GM12878 (cell line): Measurements from ENCODE around the gene CTSA. TPM values are rescaled to one million over a fixed set of nuclear protein-coding genes. Genes with fewer than 3 reads are reported as not detected.

ENCODE experiments used
- CREM ChIP-seq: IDR thresholded peaks from 2 replicates; pipeline ENCODE4 v1.6.1; 2014; ENCODE audit warnings: antibody characterized with exemption, low read depth
- DPF2 ChIP-seq: fragments of 450-650 bp; IDR thresholded peaks from 2 replicates; pipeline ENCODE4 v1.6.1; 2017; ENCODE audit warnings: mild to moderate bottlenecking
- EGR1 ChIP-seq, 2 experiments: IDR thresholded peaks; 1 replicate in 1 of 2; 2 replicates in 1 of 2; pipeline ENCODE4 v1.6.1; 2011 to 2012; ENCODE audit warnings: low read depth in 2 of 2, low read length in 2 of 2, borderline replicate concordance in 1 of 2, mild to moderate bottlenecking in 1 of 2, moderate library complexity in 1 of 2
- NR2F1 ChIP-seq: fragments of 450-650 bp; conservative IDR thresholded peaks from 2 replicates; pipeline ENCODE4 v1.6.1; 2017; ENCODE audit warnings: mild to moderate bottlenecking
- RCOR1 ChIP-seq: conservative IDR thresholded peaks from 2 replicates; pipeline ENCODE4 v1.6.1; 2012; ENCODE audit warnings: low read depth, low read length, improper control_type of control experiment
- RUNX3 ChIP-seq: IDR thresholded peaks from 2 replicates; pipeline ENCODE4 v1.6.1; 2012; ENCODE audit warnings: low read length, inconsistent platforms
- SREBF2 ChIP-seq: IDR thresholded peaks from 2 replicates; pipeline ENCODE4 v1.6.1; 2012; ENCODE audit warnings: mild to moderate bottlenecking, low read length
- polyA plus RNA-seq, 11 experiments: library from polyadenylated mRNA; depleted of rRNA in 4 of 11; unstranded in 6 of 11; stranded (reverse) in 5 of 11; fragments of >200 nt; fragmentation: Nextera tagmentation in 4 of 11; fragmentation: Illumina TruSeq in 1 of 11; extraction: Ambion mirVana in 4 of 11; extraction: Trizol in 1 of 11; gene quantifications; 1 replicate in 1 of 11; 2 replicates in 10 of 11; pipeline versions ENCODE4 v1.2.1 to v1.2.3, GENCODE V29; 2011 to 2016; ENCODE audit warnings: inconsistent platforms in 2 of 11, missing spikeins in 2 of 11, low read depth in 1 of 11
- total RNA-seq, 4 experiments: library from RNA; depleted of rRNA in 3 of 4; stranded (reverse); fragments of >200 nt in 3 of 4; fragmentation: Illumina TruSeq in 1 of 4; extraction: Trizol in 1 of 4; gene quantifications; 2 replicates each; pipeline versions ENCODE4 v1.2.1 to v1.2.3, GENCODE V29; 2013 to 2021
- TF ChIP-seq, protein P1 (sequence below): fragments of 450-650 bp; formaldehyde crosslinking; IDR thresholded peaks from 2 replicates; pipeline ENCODE4 v1.4.0; 2020; ENCODE audit warnings: mild to moderate bottlenecking, moderate library complexity
- TF ChIP-seq, protein P2 (sequence below): IDR thresholded peaks from 2 replicates; pipeline ENCODE4 v1.6.1; 2012; ENCODE audit warnings: improper control_type of control experiment, low read depth, low read length; ENCODE audit not compliant: insufficient replicate concordance
- TF ChIP-seq, protein P3 (sequence below): fragments of 450-650 bp; IDR thresholded peaks from 2 replicates; pipeline ENCODE4 v1.6.1; 2017; ENCODE audit warnings: mild to moderate bottlenecking, moderate library complexity
- TF ChIP-seq, protein P4 (sequence below): fragments of 450-650 bp; IDR thresholded peaks from 2 replicates; pipeline ENCODE4 v1.6.1; 2016; ENCODE audit warnings: mild to moderate bottlenecking

Gene CTSA
- total and polyA plus RNA-seq, 10 of the 15 experiments (the other 5 are each of a cell fraction or from before 2014, with no cell fraction given) = 7.1 to 67.0 (median 36.2) TPM

DNA sequence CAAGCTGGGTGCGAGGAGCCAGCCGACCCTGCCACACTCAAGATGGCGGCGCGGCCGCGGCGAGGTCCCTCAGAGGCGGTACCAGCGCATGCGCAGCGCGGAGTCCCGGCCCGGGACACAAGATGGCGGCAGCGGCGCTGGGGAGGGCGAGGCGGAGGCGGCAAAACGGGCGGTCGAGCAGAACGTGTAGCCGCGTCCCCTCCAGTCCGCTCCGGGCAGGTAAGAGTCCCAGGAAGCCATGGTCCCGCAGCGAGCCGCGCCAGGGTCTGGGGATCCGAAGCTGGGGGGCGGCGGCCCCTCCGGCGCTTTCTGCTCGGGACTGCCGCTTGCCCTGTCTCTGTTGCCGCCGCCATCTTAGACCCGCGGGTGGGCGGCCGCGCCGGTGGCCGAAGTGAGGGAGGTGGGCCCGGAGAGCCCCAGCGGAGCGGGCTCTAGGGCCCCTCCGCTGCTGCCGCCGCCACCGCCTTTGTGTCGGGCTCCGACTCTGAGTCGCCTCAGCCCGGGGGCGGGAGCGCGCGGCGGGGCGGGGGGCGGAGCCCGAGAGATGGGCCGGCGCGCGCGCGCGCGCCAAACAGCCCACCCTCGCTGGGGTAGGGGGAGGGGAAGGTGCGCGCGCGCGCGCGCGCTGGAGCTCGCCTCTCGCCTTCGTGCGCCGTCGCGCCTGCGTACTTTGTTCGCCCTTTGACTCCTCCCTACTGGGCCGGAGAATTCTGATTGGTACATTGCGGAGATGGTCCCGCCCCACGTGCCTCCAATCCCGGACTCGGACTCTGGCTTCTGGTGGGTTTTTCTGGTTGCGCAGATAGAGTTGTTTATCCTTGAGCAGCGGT is 43.7 kb downstream of the CTSA start, which contains the start of gene PCIF1 (continued):
- TF ChIP-seq EGR1 (IDR thresholded peaks at IDR 0.05; ENCODE audit: borderline replicate concordance in 1 of 2, low read depth in 2 of 2, low read length in 2 of 2) (peak in 1 of 2 experiments; percentile 80; a peak in 2 of 3 replicates), RCOR1 (0 out of 2 replicates have a peak, but pooled peaks have one; percentile 8), RUNX3 (peak; percentile 46), DPF2 (peak; percentile 87), SREBF2 (no peak), CREM (no peak), NR2F1 (peak; percentile 33; the same call in 1 of the 2 replicates)
- TF ChIP-seq, protein P1, sequence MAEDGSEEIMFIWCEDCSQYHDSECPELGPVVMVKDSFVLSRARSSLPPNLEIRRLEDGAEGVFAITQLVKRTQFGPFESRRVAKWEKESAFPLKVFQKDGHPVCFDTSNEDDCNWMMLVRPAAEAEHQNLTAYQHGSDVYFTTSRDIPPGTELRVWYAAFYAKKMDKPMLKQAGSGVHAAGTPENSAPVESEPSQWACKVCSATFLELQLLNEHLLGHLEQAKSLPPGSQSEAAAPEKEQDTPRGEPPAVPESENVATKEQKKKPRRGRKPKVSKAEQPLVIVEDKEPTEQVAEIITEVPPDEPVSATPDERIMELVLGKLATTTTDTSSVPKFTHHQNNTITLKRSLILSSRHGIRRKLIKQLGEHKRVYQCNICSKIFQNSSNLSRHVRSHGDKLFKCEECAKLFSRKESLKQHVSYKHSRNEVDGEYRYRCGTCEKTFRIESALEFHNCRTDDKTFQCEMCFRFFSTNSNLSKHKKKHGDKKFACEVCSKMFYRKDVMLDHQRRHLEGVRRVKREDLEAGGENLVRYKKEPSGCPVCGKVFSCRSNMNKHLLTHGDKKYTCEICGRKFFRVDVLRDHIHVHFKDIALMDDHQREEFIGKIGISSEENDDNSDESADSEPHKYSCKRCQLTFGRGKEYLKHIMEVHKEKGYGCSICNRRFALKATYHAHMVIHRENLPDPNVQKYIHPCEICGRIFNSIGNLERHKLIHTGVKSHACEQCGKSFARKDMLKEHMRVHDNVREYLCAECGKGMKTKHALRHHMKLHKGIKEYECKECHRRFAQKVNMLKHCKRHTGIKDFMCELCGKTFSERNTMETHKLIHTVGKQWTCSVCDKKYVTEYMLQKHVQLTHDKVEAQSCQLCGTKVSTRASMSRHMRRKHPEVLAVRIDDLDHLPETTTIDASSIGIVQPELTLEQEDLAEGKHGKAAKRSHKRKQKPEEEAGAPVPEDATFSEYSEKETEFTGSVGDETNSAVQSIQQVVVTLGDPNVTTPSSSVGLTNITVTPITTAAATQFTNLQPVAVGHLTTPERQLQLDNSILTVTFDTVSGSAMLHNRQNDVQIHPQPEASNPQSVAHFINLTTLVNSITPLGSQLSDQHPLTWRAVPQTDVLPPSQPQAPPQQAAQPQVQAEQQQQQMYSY = no peak
- TF ChIP-seq, protein P2, sequence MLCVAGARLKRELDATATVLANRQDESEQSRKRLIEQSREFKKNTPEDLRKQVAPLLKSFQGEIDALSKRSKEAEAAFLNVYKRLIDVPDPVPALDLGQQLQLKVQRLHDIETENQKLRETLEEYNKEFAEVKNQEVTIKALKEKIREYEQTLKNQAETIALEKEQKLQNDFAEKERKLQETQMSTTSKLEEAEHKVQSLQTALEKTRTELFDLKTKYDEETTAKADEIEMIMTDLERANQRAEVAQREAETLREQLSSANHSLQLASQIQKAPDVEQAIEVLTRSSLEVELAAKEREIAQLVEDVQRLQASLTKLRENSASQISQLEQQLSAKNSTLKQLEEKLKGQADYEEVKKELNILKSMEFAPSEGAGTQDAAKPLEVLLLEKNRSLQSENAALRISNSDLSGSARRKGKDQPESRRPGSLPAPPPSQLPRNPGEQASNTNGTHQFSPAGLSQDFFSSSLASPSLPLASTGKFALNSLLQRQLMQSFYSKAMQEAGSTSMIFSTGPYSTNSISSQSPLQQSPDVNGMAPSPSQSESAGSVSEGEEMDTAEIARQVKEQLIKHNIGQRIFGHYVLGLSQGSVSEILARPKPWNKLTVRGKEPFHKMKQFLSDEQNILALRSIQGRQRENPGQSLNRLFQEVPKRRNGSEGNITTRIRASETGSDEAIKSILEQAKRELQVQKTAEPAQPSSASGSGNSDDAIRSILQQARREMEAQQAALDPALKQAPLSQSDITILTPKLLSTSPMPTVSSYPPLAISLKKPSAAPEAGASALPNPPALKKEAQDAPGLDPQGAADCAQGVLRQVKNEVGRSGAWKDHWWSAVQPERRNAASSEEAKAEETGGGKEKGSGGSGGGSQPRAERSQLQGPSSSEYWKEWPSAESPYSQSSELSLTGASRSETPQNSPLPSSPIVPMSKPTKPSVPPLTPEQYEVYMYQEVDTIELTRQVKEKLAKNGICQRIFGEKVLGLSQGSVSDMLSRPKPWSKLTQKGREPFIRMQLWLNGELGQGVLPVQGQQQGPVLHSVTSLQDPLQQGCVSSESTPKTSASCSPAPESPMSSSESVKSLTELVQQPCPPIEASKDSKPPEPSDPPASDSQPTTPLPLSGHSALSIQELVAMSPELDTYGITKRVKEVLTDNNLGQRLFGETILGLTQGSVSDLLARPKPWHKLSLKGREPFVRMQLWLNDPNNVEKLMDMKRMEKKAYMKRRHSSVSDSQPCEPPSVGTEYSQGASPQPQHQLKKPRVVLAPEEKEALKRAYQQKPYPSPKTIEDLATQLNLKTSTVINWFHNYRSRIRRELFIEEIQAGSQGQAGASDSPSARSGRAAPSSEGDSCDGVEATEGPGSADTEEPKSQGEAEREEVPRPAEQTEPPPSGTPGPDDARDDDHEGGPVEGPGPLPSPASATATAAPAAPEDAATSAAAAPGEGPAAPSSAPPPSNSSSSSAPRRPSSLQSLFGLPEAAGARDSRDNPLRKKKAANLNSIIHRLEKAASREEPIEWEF = no peak
- TF ChIP-seq, protein P3, sequence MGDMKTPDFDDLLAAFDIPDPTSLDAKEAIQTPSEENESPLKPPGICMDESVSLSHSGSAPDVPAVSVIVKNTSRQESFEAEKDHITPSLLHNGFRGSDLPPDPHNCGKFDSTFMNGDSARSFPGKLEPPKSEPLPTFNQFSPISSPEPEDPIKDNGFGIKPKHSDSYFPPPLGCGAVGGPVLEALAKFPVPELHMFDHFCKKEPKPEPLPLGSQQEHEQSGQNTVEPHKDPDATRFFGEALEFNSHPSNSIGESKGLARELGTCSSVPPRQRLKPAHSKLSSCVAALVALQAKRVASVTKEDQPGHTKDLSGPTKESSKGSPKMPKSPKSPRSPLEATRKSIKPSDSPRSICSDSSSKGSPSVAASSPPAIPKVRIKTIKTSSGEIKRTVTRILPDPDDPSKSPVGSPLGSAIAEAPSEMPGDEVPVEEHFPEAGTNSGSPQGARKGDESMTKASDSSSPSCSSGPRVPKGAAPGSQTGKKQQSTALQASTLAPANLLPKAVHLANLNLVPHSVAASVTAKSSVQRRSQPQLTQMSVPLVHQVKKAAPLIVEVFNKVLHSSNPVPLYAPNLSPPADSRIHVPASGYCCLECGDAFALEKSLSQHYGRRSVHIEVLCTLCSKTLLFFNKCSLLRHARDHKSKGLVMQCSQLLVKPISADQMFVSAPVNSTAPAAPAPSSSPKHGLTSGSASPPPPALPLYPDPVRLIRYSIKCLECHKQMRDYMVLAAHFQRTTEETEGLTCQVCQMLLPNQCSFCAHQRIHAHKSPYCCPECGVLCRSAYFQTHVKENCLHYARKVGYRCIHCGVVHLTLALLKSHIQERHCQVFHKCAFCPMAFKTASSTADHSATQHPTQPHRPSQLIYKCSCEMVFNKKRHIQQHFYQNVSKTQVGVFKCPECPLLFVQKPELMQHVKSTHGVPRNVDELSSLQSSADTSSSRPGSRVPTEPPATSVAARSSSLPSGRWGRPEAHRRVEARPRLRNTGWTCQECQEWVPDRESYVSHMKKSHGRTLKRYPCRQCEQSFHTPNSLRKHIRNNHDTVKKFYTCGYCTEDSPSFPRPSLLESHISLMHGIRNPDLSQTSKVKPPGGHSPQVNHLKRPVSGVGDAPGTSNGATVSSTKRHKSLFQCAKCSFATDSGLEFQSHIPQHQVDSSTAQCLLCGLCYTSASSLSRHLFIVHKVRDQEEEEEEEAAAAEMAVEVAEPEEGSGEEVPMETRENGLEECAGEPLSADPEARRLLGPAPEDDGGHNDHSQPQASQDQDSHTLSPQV = peak; percentile 100
- TF ChIP-seq, protein P4, sequence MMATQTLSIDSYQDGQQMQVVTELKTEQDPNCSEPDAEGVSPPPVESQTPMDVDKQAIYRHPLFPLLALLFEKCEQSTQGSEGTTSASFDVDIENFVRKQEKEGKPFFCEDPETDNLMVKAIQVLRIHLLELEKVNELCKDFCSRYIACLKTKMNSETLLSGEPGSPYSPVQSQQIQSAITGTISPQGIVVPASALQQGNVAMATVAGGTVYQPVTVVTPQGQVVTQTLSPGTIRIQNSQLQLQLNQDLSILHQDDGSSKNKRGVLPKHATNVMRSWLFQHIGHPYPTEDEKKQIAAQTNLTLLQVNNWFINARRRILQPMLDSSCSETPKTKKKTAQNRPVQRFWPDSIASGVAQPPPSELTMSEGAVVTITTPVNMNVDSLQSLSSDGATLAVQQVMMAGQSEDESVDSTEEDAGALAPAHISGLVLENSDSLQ = peak; percentile 72; the same call in 1 of the 2 replicates
